CD4-positive, alpha-beta T cell treated with Interleukin-4 for 4 hours (primary cell): Measurements from ENCODE around the gene CTSZ.
"Not testable (repeated sequence)": the region's sequence is repeated elsewhere in the genome, so short reads cannot be mapped to it uniquely, and the experiment has no call there.

Experiments used
- DNase-seq: peaks from one replicate; pipeline ENCODE4 v3.0.0-alpha.2; 2020

CTSZ gene

DNA sequence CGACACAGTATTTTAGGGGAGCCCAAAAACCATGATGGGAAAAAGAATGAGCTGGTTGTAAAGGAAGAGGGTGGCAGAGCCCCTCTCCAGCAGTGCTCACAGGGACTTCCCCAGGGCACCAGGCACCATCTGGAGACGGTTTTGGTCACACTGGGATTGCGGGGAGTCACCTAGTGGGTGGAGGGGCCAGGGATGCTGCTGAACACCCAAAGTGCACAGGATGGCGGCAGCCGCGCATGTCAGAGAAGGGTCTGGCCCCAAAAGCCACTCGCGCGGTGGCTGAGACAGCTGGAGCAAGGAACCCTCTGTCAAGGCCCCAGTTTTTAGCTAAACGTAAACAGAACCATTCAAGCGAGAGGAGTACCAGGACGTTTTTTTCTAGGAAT, 10.8 kb downstream of the CTSZ start:
- no peak for DNase-seq

DNA sequence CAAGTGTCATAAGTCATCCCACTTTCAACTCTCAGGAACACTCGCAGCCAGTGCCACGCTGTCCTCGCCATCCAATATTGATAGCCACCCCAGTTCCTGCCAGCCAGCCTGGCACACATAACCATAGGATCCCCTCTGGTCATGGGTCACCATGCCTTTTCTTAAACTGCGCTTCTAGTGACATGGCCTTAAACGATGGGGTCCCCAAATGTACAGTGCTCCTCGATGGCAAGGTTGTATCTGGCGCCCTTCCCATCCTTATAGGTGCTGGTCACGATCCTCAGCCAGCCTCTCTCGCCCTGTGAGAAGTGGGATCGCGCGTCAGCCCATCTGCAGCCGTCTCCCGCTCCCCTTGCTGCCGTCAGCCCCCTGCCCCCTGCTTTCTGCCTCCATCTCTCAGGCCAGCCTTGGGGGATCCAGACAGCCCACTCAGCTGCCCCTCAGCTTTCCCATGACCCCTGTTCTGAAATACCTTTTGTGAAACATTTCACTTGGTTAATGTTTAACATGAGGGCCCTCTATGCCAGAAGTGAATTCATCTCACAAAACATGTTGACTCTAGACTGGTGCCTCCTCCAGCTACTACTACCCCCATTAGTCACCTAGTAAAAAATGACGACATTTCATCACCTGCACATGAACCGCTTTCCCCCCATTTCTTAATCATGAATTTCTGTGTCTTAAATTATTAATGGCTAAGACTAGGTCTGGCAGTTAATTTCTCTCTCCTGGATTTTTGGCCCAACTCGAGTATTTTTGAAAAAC, 11.4 kb downstream of the CTSZ start:
- DNase-seq = no peak

DNA sequence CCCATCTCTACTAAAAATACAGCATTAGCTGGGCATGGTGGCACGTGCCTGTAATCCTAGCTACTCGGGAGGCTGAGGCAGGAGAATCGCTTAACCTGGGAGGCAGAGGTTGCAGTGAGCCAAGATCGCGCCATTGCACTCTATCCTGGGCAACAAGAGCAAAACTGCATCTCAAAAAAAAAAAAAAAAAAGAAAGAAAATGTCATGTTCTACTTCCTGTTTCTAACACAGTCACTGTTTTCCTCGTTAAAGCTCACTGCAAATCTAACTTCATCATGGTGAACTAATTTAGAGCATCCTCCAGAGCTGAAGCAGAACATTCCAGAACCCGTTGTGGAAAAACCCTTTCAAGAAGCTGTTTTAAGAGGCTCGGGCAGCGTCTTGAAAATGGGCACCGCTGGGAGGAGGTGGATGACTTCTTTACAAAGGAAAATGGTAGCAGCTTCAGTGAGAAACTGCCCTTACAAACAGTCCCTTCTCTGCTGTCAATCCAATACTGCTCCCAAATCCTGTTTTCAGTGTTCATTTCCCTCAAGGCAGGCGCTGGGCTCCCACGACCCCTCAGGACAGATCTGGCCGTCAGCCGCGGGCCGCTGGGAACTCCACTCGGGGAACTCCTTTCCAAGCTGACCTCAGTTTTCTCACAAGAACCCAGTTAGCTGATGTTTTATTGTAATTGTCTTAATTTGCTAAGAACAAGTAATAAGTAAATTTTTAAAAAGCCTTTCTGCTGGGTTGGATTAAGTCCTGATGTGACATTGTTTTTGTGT, 12.5 kb downstream of the CTSZ start:
- no peak for DNase-seq

DNA sequence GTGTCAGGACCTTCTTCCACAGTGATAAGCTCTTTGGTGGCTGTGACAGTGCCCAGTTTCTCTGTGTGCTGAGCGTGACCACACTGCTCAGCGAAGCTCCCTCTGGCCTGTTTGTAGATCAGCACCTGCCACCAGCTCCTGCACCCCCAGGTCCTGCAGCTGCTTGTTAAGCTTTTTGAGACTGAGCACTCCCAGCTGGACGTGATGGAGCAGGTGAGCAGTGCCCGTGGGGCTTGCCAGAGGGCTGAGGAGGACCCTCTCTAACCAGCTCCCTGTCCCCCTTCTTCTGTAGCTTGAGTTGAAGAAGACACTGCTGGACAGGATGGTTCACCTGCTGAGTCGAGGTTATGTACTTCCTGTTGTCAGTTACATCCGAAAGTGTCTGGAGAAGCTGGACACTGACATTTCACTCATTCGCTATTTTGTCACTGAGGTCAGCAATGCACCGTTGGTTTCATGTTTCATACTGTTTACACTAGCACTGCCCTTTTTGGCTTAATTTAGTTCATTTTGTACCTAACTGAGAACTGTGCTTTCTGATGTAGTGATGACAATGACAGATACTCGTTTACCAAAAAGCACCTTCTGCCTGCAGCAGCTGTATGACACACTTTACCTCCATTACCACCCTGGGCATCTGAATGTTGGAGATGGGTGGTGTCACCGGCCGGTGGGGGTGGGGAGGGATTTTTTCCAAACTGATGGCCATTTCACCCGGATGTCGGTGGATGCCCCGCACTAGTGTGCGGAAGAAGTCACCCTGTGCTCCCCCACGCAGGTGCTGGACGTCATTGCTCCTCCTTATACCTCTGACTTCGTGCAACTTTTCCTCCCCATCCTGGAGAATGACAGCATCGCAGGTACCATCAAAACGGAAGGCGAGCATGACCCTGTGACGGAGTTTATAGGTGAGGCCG, 13.5 kb downstream of the CTSZ start:
- DNase-seq = no peak

DNA sequence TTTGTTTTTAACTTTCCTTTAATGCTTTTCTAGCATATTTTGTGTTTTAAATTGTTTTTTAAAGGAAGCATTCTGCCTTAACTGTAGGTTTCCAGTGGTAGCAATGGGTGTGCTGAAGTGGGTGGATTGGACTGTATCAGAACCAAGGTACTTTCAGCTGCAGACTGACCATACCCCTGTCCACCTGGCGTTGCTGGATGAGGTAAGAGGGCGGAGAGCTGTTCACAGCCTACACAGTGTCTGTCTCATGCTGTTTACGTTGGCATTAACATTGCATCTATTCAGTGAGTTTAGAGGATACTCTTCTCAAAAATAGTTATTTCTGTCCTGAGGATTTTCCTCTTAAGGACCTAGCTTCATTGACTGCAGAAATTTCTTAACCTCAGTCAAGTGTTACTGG, 14.1 kb downstream of the CTSZ start:
- no peak for DNase-seq

DNA sequence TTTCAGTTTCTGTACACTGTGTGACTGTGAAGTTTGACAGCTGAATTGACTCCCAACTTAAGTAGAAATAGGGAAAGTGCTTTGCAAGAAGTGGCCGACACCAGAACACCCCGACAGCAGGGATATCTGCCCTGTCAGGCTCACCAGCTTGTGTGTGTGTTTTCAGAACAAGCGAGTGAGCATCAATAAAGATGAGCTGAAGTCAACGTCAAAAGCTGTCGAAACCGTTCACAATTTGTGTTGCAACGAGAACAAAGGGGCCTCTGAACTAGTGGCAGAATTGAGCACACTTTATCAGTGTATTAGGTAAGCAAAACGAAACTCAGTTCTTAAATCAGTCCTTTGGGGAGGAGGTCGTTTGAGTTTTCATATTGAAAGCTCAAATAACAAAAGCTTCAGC, 15.3 kb downstream of the CTSZ start:
- no peak for DNase-seq

DNA sequence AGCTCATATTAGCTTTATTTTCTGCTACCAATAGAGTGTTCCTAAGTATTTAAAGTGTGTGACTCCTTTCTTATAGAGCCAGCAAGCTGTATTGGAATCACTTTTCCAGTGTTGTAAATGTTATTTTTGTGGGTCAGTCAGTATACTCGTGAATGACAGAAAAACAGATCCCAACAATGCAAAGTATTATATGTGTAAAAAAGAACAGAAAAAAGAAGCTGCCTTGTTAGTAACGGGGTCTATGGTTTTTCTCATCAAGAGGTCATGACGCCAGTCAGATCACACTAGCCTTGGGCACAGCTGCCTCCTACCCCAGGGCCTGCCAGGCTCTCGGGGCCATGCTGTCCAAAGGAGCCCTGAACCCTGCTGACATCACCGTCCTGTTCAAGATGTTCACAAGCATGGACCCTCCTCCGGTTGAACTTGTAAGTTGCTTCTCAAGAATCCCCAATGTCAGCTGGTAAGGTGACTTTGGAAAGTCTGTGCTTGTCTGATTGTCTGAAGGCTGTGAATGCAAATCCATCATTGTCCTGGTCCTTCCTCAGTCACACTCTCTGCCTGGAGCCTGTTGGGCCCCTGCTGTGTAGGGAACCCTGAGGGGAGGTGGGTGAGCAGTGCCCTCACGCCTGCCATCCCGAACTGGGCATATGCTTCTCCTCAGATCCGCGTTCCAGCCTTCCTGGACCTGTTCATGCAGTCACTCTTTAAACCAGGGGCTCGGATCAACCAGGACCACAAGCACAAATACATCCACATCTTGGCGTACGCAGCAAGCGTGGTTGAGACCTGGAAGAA, 16.2 kb downstream of the CTSZ start:
- DNase-seq = no peak

DNA sequence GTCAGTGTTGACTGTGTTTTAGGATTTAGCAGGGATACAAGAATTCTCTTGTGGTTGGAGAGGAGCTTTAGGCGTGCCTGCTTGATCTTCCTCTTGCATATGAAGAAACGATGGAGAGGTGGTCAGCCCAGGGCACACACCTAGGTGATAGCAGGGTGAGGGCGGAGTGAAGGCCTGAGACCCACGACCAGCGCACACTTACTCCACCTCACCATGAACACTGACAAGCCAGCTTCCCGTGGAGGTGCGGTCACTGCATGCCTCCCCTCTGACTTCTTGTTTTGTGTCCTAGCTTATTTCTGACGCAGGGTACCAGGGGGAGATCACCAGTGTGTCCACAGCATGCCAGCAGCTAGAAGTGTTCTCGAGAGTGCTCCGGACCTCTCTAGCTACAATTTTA, 17.9 kb downstream of the CTSZ start:
- DNase-seq = no peak

DNA sequence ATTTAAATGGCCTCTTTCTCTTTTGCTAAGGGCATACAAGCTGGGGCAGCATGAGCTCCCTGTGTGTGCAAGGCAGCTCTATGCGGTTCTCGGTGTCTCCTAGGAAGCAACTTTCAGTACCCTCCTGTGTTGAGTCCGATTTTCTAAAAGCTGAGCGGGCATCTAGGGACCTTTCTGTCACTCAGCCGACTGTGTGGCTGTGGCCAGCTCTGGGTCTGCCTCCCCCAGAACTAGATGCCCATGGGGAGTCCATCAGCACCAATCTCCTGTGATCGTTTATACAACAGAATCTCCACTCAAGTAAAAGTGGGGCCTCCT, 18.5 kb downstream of the CTSZ start:
- DNase-seq = no peak

DNA sequence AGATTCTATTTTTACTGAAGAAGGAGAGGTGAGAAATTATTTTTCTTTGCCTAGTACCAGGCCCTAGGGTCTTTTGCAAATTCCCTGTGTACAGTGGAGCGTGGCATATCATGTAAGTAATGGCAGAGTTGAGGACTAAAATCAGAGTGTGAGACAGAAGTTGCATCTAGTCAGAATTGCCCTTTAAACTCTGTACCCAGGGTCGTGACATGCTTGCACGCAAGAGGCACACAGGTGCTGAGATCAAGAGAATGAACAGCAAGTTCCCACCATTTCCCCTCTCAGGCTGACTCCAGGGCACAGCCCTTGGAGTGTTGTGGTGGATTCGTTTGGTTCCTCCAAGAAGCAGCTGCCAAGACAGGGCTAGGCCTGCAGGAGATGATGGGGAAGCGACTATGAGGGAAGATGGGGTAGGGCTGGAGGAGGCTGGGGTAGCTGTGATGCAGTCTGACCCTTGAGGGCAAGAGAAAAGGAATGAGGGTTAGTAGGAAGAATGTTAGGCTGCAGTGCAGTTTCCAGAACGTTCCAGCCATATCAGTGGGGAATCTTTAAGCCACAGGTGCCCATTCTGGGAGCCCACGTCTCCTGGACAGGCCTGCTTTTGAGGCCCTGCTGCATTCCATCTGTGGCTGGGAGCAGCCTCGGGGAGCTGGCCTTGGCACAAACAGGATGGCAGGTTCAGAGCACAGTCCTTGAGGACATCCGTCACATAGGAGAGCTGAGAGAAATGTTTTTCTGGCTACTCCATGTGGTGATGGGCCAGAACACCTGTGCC, 19.1 kb downstream of the CTSZ start:
- DNase-seq = no peak

DNA sequence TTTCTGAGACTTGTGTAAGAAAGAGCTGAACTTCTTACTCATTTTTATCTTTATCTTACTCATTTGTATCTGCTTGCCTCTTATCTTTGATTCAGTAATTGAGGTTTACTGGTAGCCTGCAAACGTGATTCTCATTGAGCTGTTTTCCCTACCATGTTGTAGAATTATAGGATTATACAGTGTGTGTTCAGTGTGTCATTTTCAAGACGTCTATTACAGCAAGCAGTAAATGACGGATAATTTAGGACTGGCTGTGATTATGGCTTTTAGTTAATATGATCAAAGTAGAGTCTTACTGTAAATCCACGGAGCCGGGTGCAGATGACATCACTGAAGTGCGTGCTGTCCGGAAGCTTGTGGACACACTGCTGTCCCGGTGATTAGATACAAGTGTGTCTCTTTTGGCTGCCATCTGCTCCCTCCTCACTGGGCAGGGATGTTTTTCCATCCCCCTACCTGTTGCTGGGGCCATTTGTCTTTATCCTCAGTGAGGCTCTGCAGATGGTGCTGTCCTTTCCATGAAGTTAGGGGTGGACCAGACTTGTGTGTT, 20.0 kb downstream of the CTSZ start:
- DNase-seq = no peak

DNA sequence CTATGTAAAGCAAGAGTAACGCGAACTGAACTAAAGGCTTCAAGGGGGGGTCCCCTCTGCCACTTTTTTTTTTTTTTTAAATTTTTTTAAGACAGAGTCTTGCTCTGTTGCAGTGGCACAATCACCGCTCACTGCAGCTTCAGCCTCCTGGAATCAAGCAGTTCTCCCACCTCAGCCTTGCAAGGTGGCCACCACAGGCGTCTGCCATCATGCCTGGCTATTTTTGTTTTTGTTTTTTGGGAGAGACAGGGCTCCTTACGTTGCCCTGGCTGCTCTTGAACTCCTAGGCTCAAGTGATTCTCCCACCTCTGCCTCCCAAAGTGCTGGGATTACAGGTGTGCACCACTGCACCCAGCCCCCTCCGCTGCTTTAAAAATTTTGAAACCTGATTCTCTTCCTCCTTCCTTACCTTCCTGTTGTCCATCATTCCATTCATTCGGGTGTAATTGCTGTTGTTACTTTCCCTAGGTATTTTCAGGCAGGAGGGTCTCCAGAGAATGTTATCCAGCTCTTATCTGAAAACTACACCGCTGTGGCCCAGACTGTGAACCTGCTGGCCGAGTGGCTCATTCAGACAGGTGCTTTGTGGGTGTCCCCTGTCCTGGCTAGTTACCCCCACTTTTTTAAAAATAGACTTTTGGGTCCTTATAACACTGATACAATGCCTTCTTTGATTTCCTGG, 20.6 kb downstream of the CTSZ start:
- DNase-seq = no peak

DNA sequence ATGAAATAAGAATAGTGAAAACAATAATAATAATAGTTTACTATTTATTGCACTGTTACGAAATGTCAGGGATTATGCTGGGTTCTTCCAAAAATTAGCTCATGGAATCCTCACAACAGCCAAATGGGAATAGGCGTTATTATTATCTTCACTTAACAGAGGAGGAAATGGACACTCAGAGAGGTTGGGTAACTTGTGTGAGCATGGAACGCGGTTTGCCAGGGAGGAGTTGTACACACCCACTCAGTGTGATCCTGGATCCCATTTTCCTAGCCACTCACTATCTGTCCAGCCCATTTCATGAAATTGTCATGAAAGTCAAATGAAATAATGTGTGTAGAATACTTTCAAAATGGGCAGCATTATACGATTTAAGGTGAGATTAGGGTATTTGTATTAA, 21.4 kb downstream of the CTSZ start:
- DNase-seq = no peak

DNA sequence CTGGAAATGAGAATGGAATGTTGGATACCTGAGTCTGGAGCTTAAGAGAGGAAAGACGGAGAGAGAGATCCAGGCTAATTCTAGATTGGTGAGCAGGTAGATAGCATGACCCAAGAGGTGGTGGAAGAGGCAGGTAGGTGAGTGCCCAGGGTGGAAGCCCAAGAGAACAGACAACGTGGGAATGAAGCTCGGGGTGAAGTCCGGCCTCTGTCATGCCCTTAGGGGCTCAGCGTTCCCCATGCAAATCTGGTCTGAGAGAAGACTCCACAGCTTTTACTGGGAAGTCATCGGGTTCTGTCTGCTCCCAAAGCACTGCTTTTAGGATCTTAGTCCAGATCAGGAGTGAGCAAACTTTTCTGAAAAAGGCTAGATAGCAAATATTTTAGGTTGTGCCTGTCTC, 22.4 kb downstream of the CTSZ start:
- DNase-seq = no peak

DNA sequence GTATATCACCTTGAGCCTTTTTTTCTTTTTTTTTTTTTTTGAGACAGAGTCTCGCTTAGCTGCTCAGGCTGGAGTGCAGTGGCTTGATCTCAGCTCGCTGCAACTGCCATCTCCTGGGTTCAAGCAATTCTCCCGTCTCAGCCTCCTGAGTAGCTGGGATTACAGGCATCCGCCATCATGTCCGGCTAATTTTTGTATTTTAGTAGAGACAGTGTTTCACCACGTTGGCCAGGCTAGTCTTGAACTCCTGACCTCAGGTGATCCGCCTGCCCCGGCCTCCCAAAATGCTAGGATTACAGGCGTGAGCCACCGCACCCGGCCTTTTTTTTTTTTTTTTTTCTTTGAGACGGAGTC, 24.0 kb downstream of the CTSZ start:
- DNase-seq = not testable (repeated sequence)

DNA sequence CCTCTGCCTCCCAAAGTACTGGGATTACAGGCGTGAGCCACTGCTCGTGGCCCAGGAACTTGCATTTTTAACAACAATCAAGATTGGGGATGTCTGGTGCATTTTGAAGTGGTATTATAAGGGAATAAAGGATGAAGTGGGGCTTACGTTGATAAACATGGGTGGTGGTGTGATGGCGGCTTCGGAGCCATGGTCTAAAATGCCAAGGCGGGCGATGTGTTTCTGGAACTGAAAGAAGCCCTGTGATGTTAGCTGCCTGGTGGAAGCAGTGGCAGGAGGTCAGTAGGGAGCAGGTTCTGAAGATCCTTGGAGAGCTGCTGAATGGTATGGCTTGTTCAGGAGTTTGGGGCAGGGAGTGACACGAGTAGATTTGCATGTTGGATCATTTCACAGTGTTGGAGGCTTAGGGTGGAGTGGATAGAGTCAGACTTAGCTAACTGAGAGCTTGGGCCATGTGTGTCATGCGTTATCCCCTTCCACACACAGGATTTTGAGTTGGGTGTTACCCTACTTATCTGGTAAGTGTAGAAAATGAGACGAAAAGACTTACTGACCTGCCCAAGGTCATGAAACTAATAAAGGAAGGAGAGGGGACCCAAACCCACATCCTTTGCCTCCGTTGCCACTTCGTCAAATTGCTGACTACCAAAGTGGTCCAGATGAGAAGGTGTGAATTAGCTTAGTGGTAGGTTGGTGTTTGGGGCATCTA, 24.5 kb downstream of the CTSZ start:
- peak; percentile 55 for DNase-seq

DNA sequence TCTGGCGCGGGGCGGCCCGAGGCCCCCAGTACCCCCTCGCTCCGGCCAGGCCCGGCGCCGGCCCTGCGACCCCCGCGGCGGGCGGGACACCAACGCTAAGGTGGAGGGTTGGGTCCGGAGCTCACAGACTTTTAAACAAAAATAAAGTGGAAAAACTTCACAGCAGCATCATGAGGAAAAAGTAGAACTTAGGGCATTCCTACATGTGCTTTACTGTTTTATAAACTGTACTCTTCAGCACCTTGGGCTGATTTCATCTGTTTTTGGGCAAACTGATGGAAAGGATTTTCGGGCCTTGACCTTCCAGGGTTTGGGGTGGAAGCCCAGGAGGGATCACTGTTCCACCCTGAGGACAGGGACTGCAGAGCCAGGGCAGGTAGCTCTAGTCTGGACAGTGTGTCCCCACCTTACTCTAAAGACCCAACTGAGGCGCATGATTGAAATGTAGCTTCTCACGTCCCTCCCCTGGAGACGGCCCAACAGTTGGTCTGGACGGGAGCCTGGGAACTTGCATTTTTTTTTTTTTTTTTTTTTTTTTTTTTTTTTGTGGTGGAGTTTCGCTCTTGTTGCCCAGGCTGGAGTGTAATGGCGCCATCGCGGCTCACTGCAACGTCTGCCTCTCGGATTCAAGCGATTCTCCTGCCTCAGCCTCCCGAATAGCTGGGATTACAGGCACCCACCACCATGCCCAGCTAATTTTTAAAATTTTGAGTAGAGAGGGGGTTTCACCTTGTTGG, 25.3 kb downstream of the CTSZ start:
- no peak for DNase-seq

DNA sequence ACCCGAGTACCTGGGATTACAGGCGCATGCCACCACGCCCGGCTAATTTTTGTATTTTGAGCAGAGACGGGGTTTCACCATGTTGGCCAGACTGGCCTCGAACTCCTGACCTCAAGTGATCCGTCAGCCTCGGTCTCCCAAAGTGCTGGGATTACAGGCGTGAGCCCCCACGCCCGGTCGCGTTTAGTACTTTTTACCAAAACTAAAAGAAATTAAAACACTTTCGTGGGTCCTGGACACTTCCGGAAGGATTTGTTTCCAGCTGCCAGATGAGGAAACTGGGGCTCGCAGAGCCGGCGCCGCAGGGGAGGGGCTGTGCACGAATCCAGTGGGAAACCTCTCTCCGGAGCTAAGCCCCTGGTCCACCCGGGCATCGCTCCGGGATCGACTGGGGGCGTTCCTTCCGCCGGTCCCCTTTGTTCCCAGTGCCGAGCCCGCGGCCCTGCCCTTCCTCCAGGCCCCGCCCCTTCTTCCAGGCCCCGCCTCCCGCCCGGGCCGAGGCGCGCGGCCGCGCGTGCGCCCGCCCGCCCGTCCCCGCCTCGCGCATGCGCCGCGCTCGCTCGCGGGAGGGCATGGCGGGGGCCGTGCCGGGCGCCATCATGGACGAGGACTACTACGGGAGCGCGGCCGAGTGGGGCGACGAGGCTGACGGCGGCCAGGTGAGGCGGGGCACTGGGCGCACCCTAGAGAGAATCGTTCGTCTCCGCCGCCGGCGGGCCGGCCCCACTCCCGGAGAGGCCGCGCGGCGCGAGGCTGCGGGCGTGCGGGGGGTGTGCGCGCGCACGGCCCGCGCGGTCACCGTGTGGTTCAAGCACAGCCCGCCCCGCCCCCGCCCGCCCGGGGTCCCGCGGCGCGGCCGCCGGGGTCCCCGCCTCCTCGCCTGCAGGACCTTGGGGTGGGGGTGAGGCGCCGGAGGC, 26.1 kb downstream of the CTSZ start, which contains the start of gene NELFCD:
Gene NELFCD (plus strand): TSS at position 546 of the 917 bp plus-strand sequence. CDS start 54 bp downstream, at position 600.
- DNase-seq = peak; percentile 81
